Measurements from ENCODE around the gene CORO6.

The CORO6 gene

DNA sequence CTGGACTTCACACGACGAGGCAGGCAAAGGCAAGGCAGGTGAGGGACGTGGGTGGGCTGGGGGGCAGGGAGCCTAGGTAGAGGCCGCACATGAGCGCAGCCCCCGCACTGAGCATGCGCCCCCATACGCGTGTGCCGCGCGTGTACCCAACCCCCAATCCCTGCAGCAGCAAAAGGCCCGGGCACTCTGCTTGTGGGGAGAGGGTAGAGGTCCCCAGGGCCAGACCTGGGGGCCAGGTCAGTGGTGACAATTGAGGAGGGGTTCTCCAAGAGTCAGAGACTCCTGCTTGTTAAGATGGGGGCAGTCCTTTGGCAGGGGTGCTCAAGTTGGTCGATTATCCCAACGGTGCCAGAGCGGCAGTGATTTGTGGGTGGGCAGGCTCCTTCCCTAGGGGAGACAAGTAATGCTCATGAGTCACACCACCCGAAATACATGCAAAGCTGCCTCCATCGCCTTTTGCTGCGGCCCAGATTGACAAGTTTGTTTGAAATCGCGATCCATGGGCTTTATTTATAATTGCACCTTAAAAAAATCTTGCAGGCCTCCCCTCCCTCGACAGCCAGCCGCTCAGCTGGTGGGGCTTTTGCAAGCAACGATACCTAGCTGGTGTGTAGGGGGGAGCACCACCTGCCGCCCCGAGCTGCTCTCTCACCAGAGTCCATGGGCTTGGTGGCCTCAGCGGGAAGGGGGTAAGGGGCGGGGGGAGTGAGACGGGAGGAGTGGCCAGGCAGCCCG is 32.1 kb downstream of the CORO6 start:
- no peak for DNase-seq

DNA sequence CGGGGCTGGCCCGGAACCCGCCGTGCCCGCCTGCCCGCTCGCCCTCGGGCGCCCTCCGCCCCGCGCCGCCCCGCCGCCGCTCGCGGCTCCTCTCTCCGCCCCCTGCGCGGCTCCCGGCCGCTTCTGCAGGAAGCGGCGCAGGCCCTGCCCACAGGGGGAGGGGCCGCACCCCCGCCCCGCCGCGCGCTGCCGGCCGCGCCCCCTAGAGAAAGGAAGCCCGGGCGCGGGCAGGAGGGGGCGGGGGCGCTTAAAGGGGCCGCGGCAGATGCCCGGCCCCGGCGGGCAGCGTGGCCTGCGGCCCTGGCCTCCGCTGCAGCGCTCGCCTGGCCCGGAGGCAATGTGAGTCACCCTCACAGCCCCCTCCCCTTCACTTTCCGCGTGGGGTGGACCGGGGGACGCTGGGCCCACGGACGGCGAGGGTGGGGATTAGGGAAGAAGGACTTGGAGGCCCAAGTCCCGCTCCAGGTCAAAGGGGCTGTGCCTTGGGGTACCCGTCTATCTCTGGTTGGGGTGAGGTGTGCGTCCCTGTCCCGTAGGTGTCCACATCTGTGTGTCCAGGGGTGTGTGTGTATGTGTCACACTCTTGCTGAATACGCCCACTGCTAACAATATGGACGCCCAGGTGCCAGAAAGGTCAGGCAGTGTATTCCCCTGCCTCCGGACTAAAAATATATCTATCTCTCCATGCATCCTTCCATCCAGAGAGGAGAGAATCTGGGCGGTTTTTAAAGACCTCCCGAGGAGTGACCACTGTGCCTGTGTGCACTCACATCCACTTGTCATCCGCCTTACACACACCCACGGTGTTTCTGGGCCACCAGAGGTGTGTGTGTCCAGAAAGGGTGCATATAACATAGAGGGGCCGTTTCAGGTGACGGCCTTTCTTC is 32.9 kb downstream of the CORO6 start, which contains the start of gene GIT1:
Gene GIT1 (minus strand): TSS at position 125 of the 887 bp plus-strand sequence. CDS start 270 bp downstream, outside the sequence.
- peak; percentile 92 for DNase-seq

DNA sequence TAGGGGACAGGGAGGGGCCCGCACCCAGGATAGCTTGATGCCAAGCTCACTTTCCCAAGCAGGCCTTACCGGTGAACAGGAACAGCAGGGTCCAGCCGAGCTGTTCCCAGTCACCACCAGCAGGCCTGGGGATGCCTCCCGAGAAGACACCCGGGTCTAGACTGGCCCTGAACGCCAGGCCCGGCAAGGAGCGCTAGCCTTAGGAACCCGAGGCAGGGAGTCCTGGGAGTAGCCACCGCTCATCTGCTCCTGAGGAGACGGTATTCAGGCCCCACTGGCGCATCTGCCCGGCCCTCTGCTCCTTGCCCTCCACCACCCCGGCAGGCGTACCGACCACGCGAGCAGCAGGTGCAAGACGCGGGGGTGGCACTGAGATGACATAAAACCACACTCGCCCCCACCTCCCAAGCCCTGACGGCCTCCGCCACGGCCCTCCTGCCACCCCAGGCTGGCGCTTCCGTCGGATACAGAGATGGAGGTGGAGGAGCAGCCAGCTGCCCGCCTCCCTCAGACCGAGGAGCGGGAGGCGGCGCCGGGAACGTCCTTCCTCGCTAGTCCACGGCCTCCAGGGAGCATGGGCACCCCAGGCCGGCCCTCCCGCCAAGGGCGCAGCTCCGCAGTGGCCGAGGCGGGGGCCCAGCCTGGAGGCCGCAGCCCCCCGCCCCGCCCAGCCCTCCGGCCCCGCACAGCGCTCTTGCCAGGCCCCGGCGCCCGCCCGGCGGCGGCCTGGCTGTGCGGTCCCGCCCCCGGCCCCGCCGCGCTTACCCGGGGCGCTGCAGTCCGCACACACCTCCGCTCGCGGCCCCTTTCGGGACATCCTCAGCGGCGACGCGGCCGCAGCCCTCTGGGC is 33.9 kb downstream of the CORO6 start:
- DNase-seq = no peak

DNA sequence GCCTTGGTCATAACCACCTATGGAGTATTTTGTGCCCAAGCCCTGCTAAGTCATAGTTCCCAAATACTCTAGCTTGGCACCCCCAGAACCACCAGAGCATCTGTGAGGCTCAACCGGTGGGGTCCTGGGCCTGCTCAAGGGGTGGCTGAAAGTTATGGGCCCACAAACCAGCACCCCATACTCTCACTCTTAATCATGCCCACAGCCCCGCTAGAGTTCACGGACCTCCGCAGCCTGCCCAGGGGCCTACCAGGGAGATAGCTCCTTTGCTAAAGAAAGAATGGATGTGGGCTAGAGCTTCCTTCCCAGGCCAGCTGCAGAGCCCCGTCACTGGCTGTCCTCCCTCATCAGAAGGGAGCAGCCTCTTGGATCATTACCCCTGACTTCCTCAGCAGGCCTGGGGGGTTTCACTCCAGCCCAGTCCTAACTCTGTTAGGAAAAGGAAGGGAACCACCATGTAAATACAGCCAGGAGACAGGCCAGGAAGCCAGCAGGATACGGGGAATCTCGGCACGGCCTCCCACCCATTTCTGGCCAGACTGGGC is 34.6 kb downstream of the CORO6 start:
- no peak for DNase-seq

DNA sequence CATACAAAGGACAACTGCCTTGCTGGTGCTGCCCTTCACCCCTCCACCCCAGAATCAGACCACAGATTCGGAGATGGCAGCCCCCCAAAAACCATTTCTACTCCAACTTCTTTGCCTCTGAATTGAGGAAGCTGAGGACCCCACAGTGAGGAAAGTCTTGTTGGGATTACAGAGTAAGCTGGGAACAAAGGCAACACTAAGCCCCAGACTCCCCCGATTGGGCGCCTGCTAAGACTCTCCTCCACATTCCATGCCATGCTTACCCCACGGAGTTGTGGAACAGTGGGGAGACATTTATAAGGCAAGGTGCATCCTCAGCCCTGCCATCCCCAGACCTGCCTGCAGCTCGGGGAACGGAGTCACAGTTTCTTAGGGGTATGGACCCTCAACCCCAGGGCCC is 35.1 kb downstream of the CORO6 start:
- DNase-seq = no peak

DNA sequence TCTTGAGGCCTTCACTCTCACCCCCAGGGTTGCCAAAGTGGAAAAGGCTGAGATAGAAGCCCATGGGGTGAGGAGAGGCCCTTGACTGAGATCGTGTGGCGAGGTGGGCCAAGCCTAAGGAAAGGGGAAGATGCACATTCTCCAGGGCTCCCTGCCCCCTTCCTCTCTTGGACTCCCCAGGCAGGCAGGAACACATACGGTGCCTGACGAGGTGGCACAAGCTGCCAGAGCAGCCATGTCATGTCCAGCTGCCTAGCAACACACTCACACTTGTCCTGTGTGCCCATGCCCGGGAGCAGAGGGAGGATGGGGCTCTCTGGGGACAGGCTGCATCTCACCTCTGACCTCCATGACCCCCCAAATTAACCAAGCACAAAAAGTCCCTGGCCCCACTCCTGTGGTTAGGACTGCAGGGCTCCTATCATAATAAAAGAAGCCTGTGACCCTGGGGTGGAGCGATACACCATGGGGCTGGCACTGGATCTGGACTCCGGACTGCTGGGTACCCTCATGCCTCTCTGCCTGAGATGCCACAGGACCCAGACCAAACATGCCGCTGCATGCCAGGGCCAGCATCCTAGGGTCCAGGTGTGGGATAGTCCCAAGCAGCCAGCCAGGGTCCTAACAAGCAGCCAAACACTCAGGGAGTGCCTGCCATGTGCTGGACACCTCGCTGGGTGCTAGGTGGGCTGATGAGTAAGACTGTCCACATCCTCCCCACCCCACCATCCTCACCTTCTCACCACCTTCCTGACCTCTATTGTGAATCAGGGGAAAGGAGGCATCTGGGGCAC is 35.8 kb downstream of the CORO6 start:
- no peak for DNase-seq

DNA sequence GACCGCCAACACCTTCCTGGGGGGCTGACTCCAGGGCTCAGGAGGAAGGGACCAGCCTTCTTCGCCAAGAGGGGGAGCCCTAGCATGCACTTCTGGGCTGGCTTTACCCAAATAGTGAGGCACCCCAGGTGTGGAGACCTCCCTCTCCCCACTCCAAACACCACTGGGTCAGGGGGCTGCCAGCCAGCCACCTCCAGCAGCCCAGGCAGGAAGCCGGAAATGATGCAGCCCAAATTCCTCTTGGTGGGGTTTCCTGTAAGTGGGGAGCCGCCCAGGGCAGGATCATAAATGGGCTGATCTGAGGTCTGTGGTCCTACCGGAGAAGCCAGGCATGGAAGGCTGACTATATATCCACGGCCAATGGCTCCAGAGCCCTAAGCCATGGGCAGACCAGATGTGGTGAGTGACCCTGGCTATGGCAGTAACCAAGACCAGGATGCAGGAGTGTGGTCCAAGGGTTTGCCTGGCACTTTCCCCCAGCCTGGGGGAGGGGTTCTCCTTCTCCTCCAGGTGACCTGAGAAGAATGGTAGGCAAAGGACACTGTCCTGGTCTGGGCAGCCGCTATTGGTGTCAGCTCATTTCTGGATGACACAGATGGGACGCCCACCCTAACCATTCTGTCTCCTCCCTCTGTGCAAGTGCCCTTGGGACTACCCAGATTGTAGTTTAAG is 37.5 kb downstream of the CORO6 start:
- no peak for DNase-seq

DNA sequence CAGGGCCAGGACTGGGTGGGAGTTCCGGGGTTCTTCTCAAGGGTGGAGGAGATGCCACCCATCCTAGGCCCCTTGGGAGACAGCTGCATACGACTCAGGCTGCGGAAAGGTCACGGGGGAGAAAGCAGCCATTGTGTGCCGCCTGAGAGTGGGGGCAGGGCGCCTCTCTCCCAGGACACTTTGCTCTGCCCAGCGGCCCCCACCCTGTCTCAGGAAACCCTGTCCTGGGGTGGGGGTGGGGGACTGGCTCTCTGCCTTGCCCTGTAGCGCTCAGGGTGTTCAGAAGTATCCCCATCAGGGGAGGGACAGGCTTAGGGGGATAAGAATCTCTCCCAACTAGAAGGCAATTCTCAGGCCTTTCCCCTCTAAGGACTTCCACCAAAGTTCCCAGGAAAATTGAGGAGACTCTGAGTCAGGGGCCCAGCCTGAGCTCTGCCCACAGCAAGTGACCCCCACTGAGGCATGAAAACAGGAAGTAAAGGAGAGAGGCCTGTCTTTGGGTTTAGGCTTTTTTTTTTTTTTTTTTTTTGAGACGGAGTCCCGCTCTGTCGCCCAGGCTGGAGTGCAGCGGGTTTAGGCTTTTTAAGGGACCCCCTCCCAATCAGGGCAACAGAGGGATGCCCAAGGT is 38.1 kb downstream of the CORO6 start:
- DNase-seq = no peak

DNA sequence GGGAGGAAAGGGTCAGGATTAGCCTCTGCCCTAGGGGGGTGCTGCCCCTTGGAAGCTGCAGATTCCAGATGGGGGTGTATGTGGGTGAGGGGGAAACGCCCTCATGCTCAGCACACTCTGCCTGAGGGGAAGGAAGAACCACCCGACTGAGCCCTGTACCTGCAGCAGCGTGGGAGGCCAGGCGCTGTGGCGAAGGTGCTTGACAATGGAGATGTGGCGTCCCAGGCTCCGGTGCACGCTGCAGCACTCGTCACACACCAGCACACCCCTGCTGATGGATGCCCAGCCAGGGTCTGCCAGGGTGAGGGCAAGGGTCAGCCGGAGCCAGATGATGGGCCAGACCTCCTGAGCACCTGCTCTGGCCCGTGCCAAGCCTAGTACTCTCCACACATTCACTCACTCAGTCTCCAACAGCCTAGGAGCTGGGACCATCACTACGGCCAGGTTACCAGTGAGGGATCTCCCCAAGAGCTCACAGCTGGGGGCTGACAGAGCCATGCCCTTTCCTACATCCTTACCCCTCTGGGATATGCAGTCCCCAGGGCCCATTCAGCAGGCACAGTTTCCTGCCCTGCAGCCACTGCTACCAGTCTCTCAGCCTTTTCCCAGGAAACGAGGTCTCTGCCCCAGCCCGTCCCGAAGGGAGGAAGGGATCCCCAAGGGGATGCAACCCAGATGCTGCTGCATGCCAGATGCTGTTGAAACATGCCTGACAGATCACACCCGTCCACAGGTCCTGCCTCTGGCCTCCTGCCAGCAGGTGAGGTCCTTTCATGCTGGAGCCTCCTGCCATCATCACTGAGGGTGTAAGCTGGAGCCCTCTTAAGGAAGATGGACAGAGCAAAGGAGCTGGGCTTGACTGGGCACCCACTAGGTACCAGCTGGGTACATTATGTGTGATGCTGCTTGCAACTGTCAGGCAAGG is 39.1 kb downstream of the CORO6 start:
- DNase-seq = peak; percentile 48

DNA sequence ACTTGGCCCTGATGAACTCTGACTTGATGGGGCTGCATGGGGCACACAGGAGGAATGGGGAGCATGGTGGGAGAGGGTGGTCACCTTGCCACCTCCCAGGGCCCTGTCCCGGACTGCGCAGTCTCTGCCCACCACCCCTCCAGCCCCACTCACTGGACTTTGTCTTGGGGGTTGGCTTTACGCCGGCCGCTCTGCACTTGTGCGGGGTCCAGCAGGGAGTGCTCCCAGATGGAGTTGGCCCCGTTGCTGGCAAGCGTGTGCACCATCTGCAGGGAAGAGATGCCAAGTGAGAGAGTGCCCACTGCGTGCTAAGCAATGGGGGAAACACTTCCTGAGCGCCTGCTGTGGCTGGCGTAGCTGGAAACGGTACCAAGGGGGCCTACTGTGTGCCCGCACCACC is 39.9 kb downstream of the CORO6 start:
- DNase-seq = no peak

DNA sequence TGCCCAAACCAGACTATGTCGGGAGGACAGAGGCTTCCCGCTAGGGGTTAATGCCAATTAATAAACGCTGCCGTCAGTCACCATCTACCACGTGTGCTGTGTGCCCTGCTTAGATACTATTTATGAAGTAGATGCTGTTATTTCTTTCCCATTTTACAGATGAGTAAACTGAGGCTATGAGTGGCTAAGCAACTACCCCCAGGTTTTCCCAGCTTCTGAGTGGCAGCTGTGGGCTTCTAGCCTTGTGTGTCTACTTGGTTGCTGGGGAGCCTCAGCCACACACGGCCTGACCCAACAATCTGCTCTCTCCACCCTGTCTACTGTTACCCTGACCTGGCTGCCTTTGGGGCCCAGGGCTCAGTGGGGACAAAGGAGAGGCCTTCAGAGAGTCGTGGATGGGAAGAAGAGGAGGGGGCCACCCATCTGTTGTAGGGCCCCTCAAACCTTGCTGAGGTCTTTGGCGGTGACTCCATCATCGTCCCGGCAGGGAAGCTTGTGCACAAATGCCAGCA is 40.4 kb downstream of the CORO6 start:
- DNase-seq = no peak

DNA sequence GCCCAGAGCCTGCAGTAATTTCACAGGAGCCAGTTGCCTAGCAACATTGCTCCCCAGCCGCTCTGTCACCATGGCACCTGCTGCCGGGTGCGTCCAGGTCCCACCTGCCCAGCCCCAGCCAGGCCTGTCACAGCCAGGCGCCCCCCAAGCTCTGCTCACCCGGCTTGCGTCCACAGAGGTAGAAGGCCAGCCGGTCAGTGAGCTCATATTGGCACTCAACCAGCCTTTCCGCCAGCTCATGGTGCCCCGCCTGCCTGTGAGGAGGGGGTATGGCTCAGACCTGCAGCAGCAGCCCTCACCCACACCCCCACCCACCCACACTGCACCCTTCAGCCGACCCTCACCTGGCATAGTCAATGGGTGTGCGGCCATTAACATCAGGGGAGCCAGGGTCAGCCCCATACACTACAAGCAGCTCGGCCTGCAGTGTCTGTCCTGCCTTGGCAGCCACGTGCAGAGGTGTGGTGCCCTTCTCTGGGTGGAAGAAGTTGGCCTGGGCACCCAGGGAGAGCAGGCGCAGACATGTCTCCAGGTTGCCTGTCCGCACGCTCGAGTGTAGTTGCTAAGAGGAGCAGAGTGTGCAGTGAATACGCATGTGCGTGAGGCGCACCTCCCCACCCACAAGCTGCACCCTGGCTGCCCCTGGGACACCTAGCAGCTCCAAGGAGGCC is 41.0 kb downstream of the CORO6 start:
- no peak for DNase-seq

DNA sequence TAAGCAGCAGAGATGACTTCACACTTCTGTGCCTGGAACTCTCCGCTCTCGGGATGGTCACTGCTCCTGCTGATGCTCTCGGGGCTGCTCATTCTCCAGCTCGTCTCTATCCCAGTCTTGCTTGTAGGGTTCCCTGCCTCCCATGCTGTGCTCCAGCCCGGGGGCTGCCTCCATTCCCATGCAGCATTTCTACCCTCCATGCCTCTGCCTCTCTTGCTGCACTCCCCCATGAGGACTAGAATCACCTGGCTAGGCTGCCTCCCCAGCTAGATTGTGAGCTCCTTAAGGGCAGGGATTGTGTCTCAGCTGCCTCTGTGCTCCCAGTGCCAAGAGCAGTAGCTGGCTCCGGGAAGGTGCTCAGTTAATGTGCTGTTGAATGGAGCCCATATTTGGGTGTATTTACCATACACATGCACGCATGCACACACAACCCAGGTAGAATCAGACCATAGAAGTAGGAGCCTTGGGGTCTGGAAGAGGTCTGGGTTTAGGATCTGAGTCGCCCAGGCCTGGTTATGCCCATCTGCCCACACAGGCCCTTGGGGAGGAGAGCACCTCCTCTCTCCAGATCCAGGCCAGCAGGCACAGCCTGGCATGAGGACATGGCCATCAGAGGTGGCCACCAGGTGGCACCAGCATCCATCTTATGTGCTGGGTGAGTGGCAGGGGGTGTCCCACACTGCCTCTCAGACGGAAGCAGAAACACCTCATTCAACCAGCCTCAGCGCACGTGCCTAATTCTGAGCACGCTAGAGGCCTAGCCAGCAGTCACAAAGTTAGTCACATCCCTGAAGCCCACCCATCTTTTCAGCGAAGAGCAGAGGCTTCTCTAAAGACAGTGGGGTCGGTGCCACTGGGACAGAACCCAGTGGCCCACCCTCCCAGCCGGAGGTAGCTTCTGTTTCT is 42.6 kb downstream of the CORO6 start:
- peak; percentile 90 for DNase-seq

DNA sequence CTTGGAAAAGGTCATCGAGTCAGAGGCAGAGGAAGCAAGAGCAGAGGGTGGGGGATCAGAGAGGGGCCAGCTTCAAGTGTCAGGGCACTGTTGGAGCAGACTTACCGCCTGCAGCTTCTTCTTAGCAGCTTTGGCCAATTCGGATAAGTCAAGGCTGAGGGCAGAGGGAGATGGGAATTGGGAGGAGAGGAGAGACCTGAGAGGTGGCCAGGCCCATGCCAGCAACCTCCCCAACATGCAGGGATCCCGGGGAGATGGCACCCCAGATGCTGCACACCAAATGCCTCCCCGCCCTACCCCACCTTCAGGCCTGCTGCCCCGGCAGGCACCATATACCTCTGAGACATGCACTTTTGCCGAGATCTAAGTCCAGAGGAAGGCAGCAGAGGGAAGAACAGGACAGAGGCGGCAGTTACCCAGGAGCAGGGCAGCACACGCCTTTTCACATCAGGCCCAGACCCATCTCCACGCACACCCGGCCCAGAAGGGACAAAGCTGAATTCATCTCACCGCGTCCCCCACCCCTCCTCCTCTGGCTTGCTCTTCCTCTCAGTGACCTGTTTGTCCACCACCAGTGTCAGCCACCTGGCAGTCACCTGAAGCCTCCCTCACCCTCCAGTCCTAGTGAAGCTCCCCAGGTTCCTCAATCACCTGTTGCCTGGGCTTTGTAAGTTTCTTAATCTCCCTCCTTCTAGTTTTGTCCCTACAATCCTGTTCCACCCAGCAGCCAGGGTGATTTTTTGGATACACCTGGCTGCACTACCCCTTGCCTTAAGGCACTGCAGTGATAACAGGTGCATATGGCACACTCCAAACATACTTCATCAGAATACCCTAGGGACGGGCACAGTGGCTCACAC is 43.9 kb downstream of the CORO6 start:
- DNase-seq = no peak

DNA sequence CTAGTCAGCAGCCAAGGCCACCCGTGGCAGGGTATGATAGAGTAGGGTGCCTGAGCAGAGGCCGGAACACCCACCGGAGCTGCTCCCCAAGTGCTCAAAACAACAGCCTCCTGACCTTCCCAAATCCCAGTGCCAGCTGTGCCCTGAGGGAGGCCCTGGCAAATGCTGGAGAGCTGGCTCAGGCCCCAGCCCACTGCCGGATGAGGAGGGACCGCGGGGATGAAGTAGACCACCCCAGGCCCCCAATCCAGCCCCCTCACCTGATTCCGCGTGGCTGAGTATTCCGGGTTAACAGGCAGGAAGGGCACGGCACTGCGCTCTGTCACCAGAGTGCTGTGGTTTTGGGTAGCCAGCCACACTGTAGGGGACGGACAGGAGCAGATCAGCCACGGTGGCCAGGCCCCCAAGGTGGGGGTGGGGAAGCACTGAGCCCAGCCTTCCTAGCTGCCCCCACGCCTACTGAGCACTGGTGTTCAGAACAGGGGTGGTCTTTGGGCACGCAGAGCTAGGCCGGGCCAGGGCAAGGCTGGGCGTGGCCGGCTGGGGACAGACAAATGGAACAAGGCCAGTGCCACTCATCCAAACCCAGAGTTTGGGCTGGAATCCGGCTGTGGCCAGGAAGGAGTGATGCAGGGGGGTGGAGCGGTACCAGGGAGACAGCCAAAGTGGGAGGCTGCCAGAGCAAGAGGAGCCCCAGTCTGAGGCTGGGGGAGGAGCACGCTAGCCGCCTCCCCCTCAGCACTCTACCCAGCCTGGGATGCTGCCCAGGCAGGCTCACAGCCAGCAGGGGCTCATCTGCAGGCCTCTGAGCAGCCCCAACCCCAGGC is 45.1 kb downstream of the CORO6 start:
- peak; percentile 55 for DNase-seq

DNA sequence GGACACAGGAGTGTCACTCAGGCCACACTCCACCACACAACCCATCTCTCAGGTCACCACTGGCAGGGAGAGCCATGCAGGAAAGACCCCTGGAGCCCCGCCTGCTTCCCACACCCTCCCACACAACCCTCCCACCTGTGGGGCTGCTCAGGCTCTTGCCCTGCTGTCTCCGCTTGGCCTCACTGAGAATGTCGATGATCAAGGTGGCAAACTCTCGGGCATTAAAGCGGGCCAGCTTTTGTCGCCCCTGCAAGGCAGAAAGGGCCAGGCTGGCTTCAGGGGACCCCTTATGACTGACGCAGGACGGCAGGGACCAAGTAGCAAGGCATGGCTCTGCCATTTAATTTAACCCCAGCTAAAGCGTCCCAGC is 45.7 kb downstream of the CORO6 start:
- DNase-seq = no peak
